HG03575 (cell line): Measurements from ENCODE around the gene CDH4.

ENCODE experiments used
- ATAC-seq: cut with Tn5 transposase; IDR thresholded peaks from one replicate; pipeline ENCODE4 v1.9.1; 2021; ENCODE audit not compliant: unreplicated experiment, insufficient number of reproducible peaks, low FRiP score; ENCODE audit errors: extremely low read depth

Gene CDH4

GRCh38 chr20:61297491-61297890 lies 45.4 kb downstream of the CDH4 start:
- no peak for ATAC-seq

GRCh38 chr20:61297986-61298385 lies 45.9 kb downstream of the CDH4 start:
- ATAC-seq, result no peak

- ATAC-seq, result no peak
Measured at GRCh38 chr20:61298661-61299060, 46.6 kb downstream of the CDH4 start.

DNA sequence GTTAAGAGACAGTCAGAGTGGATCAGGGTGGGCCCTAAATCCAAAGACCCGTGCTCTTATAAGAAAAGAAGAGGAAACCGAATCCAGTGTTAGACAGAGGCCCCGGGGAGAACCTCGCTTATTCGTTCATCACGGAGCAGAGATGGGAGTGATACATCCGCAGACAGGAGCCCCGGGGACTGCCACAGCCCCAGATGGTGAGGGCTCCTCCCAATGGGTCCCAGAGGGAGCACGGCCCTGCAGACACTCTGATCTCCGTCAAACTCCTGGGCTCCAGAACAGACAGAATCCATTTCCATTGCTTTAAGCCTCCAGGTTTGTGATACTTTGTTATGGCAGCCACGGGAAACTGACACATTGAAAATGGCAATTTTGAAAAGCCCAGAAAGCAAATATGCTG lies 47.0 kb downstream of the CDH4 start:
- no peak for ATAC-seq

GRCh38 chr20:61299618-61300017 lies 47.6 kb downstream of the CDH4 start:
- ATAC-seq, result no peak

GRCh38 chr20:61300293-61300692 lies 48.2 kb downstream of the CDH4 start:
- ATAC-seq, result no peak

DNA sequence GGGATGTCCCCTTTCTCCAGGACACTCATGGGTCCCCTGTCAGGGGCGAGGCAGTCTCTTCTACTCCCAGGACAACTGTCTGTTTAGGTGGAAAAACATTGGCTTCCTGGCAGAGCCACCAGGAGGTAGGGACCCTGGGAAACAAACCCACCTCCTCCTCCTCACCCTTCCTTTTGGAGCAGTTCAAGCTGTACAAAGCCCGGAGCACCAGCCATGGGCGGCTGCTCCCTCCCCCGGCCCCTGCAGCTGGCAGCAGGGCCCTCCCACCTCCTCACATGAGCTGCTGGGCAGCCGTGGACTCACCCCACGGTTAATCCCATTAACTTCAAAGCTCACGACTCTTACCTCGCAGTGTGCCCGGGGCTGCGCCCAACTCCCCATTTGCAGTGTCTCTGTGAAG lies 48.6 kb downstream of the CDH4 start:
- no peak for ATAC-seq

DNA sequence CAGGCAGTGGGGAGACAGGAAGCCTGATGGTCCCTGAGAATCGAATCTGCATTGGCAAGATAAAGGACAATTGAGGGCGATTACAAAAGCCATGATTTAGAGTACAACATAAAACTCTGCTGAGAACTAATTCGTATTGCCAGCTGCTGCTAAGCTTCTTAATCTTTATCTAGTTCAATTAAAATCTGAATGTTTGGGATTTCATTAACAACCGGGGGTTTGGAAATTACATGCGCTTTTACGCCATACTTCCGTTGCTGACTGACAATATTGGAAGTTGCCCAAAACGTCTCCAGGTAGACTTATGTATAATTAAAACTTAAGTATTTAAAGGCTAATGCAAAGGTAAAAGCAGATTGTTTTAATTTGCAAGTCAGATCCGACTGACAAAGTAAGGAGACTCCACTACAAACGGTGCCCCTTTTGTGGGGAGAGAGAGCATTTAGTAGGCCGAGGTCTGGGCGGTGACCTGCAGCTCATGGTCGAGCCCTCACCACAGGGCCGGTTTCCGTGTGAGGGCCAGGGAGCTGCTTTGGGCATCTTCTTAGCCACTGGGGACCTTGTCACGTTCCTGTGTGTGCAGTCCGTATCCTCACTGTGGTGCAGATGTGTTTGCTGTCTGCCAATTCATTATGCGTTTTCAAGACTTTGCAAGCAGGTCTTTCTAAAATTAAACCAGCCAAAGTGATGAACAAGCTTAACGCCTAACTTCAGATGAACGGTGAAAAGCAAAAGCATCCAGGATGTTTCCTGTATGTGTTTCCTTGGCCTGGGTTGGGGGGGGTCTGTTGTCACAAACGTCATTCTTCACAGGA lies 49.9 kb downstream of the CDH4 start:
- ATAC-seq, result no peak

GRCh38 chr20:61303217-61303616 lies 51.2 kb downstream of the CDH4 start:
- no peak for ATAC-seq

- no peak for ATAC-seq
Measured at GRCh38 chr20:61303675-61304074, 51.6 kb downstream of the CDH4 start.

DNA sequence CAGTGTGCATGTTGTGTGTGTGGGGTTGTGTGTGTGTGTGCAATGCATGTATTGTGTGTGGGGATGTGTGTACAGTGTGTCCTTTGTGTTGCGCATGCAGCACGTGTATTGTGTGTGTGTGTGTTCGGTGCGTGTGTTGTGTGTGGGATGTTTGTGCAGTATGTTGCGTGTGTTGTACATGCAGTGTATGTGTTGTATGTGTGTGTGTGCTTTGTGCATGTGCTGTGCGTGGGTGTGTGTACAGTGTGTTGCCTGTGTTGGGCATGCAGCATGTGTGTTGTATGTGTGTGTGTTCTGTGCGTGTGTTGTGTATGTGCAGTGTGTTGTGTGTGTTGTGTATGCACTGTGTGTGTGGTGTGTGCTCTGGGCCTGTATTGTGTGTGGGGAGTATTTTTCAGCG lies 52.7 kb downstream of the CDH4 start:
- ATAC-seq, result no peak

DNA sequence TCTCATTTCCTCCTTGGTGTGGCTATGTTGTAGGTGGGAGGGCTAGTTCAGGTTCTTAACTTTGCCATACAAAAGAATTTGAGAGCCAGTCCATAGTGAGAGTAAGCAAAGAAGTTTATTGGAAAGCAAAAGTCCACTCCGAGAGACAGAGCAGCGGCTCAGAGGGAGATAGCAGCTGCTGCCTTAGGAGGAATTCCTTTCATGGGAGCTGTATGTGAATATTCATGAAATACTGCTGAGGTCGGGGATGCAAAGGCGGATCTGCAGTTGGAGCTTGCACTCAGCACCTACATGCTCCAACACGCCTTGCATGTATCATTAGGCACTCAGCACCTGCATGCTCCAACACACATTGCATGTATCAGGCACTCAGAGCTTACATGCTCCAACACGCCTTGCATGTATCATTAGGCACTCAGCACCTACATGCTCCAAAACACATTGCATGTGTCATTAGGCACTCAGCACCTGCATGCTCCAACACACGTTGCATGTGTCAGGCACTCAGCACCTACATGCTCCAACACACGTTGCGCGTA lies 54.9 kb downstream of the CDH4 start:
- ATAC-seq, result no peak

- ATAC-seq, result no peak
Measured at GRCh38 chr20:61307686-61308476, 55.8 kb downstream of the CDH4 start.

DNA sequence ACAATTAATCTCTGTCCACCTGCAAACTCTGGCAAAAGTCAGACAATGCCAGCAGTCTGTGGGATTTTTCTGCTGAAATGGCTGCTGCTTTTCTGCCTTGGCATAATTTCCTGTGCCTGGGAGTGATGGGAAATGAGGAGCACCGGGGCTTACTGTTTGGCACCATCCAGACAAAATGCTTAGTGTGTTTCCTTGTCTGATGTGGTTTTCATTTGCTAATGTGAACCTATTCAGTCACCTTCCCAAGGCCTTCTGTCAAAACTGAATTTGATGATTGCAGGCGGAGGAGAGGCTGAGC lies 56.4 kb downstream of the CDH4 start:
- ATAC-seq, result no peak

DNA sequence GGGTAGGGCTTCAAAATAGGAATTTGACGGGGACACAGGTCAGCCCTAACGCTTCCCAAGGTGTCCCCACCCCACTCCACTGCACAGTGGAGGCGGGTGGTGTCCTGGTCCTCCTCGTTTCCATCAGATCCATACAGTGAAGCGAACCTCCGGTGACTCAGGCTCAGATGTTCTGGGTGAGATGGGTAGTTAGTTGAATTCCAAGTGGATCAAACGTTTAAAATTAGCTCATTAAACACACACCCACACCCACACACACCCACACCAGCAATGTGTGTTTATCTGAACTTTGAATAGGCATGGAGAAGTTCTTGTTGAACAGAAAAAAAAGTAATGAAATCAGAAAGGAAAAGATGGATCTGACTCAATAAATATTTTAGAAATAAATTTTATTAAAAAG lies 58.9 kb downstream of the CDH4 start:
- no peak for ATAC-seq

GRCh38 chr20:61311656-61312387 lies 59.8 kb downstream of the CDH4 start:
- ATAC-seq, result no peak

GRCh38 chr20:61312925-61313324 lies 60.9 kb downstream of the CDH4 start:
- no peak for ATAC-seq

- no peak for ATAC-seq
Measured at GRCh38 chr20:61313396-61313795, 61.3 kb downstream of the CDH4 start.

DNA sequence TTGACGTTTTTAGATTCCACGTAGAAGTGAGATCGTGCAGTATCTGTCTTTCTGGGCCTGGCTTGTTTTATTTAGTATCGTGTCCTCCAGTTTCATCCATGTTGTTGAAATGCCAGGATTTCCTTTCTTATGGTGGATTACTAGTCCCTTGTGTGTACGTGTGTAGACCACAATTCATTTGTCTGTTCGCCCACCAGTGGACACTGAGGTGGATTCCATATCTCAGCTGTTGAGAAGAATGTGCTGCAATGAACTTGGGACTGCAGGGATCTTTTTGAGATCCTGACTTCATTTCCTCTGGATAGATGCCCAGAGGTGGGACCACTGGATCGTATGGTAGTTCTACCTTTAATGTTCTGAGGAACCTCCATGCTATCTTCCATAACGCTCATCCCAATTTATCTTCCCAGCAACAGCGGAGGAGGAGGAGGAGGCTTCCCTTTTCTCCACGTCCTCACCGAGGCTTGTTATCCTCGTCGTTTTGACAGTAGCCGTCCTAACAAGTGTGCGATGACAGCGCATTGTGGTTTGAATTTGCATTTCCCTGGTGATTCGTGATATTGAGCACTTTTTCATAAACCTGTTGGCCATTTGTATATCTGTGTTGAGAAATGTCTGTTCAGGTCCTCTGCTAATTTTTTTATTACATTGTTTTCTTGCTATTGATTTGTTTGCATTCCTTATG lies 62.4 kb downstream of the CDH4 start:
- ATAC-seq, result no peak
